GM18508 (cell line): ENCODE data around the gene TSPAN18.

Experiments
- ATAC-seq: cut with Tn5 transposase; IDR thresholded peaks from one replicate; pipeline ENCODE4 v1.9.1; 2021; ENCODE audit warnings: moderate number of reproducible peaks; ENCODE audit not compliant: insufficient read depth, unreplicated experiment

Gene TSPAN18, protein sequence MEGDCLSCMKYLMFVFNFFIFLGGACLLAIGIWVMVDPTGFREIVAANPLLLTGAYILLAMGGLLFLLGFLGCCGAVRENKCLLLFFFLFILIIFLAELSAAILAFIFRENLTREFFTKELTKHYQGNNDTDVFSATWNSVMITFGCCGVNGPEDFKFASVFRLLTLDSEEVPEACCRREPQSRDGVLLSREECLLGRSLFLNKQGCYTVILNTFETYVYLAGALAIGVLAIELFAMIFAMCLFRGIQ

GRCh38 chr11:44726283-44727113, at the start of gene TSPAN18:
Gene TSPAN18 (plus strand): TSS chr11:44726962. CDS start chr11:44906417, 179,455 bp downstream.
- peak; percentile 80 for ATAC-seq

- ATAC-seq, result no peak
Measured at GRCh38 chr11:44680982-44681597, 45.7 kb upstream of the TSPAN18 start.

- ATAC-seq, result no peak
Measured at GRCh38 chr11:44681698-44682097, 45.1 kb upstream of the TSPAN18 start.

DNA sequence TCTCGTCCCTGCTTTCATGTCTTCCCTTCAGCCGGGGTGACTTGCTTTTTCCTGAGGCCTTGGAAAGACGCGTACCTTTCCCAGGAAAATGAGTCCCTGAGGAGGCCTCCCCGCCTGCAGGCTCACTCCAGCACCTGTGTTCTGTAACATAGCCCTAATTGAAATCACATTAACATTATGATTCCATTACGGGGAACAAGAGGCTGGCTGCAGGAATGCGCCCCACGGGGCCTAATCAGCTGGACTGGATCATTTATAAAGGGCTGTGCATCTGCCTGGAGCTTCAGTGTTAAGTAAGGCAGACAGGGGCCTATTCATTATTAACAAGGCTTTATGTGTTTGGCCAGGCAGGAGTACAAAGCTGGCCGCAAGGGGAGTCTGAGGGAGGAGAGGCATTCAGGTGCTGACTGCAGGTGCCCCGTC, 41.9 kb upstream of the TSPAN18 start:
- ATAC-seq, result no peak

DNA sequence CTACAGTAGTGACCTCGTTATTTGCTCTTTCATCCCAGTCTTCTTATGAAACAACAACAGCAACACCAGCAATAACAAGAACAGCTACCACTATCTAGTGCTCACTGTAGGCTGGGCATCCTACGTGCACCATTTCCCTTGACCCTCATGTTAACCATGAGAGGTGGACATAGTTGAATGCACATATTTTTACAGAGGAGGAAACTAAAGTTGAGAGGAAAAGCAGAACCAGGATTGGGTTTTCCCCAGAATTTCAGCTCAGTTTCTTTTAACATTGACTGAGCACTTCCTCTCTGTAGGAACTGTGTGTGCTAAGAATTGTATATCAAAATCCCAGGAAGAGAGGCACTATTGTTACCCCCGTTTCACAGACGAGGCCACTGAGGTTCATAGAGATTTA, 39.4 kb upstream of the TSPAN18 start:
- ATAC-seq, result no peak

- ATAC-seq, result no peak
Measured at GRCh38 chr11:44689265-44689664, 37.5 kb upstream of the TSPAN18 start.

- ATAC-seq, result no peak
Measured at GRCh38 chr11:44690651-44691050, 36.1 kb upstream of the TSPAN18 start.

DNA sequence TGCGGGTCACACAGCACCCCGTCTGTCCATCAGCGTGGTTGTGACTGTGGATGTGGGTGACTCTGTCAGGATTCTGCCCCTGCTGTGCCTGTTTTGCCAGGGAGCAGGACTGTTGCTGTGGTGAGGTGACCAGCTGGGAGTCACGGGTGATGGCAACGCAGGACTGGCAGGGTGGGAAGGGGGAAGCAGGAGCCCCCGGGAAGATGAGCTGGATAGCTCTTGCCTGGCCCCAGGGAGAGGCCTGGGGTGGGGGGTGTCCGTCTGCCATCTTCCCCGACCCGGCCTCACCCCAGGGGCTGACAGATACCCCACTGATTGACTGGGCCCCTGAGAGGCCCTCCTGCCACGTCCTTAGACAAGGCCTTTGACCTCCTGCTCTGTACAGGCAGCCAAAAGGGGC, 34.3 kb upstream of the TSPAN18 start:
- no peak for ATAC-seq

- ATAC-seq, result no peak
Measured at GRCh38 chr11:44693654-44694119, 33.1 kb upstream of the TSPAN18 start.

GRCh38 chr11:44694443-44694842, 32.3 kb upstream of the TSPAN18 start:
- no peak for ATAC-seq

- no peak for ATAC-seq
Measured at GRCh38 chr11:44695169-44695833, 31.5 kb upstream of the TSPAN18 start.

- ATAC-seq, result no peak
Measured at GRCh38 chr11:44698252-44698912, 28.4 kb upstream of the TSPAN18 start.

GRCh38 chr11:44699497-44700408, 27.0 kb upstream of the TSPAN18 start:
- no peak for ATAC-seq

DNA sequence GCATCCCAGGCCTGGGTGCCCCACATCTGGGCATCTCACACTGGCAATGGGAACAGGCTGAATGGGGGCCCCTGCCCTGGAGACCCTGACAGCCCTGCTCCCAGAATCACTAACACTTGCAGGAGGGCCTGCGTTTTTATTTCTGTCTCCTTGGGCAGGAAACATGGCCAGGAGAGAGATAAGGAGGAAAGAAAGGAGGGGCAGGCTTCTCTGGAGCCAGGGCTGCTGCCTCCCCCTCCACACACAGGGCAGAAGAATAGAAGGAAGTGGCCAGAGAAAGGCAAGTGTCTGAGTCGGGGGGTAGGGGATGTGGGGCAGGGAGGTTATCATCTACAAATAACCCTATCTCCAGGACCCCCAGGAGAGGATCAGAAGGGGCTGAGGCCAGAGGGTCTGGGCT, 25.5 kb upstream of the TSPAN18 start:
- no peak for ATAC-seq

GRCh38 chr11:44702889-44703288, 23.9 kb upstream of the TSPAN18 start:
- ATAC-seq, result no peak

GRCh38 chr11:44707094-44707493, 19.7 kb upstream of the TSPAN18 start:
- ATAC-seq, result no peak

- no peak for ATAC-seq
Measured at GRCh38 chr11:44708009-44708408, 18.8 kb upstream of the TSPAN18 start.

DNA sequence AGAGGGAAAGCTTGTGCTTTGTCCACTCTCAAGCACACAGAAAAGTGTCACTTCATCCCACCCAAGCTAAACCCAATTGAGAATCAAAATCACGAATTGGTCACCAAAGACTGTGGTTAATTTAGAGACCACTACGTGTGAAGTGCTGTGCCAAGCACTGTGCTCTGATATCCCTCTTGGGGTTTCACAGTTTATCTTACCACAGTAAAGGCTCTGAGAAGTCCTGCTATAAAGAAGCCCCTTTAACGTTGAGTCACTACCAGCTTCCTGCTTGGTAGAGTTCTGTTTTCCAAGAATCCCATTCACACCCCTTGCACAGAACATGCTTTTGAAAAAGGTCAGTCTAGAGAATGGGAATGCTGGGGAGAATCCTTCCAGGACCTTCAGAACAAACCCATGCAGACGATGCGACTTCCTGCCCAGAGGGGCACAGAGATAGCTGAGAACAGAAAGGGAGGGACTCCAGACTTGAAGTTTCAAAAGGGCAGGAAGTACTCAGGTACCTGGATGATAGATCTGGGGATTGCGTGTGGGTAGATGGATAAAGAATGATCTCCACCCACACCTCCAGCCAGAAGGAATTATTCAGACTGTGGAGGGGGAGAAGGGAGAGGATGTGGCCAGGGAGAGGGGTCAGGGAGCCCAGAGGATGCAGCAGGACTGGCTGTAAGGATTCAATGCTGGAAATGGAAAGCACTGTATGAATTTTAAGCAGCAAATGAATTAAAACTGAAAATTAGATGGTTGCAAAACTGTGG, 18.1 kb upstream of the TSPAN18 start:
- no peak for ATAC-seq

DNA sequence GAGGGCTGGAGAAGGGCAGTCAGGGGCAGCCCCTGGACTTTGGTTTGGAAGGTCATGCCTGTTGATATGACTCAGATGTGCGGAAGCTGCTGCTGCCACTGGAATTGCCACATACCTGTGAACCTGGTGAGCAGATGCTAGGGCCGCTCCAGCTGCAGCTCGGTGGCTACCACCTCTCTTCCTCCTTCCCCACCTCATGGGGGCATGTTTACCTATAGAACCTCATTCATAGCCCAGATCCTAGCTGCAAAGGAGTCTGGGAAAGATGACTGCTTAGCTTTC, 17.5 kb upstream of the TSPAN18 start:
- ATAC-seq, result no peak
